ENCODE measurements around the gene MKRN2OS.

Gene MKRN2OS, protein sequence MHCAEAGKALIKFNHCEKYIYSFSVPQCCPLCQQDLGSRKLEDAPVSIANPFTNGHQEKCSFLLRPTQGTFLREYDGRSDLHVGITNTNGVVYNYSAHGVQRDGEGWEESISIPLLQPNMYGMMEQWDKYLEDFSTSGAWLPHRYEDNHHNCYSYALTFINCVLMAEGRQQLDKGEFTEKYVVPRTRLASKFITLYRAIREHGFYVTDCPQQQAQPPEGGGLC

GRCh38 chr3:12545473-12545791, at the start of gene MKRN2OS:
Gene MKRN2OS, minus strand, starts transcription at chr3:12545499. Its CDS starts 35 bp downstream, at chr3:12545464.
- no peak for DNase-seq (ENCODE audit: low read depth in 2 of 2)

GRCh38 chr3:12593473-12593872, 48.2 kb upstream of the MKRN2OS start:
- no peak for DNase-seq (ENCODE audit: low read depth in 2 of 2)

- DNase-seq (ENCODE audit: low read depth in 2 of 2), result no peak
Measured at GRCh38 chr3:12591997-12592715, 46.9 kb upstream of the MKRN2OS start.

GRCh38 chr3:12591456-12591855, 46.2 kb upstream of the MKRN2OS start:
- DNase-seq (ENCODE audit: low read depth in 2 of 2), result no peak

DNA sequence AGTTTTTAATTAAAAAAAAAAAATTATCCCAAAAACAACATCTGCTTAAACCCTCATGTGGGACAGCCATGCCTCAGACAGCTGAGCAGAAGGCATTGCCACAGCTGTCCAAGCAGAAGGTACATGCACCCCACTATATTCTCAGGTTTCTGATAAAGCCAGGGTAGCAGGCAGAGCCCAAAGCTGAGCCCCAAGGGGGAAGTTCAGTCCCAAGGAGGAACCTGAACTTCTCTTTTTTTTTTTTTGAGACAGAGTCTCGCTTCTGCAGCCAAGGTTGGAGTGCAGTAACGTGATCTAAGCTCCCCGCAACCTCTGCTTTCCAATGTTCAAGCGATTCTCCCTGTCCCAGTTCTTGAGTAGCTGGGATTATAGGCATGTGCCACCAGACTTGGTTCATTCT, 44.8 kb upstream of the MKRN2OS start:
- no peak for DNase-seq (ENCODE audit: low read depth in 2 of 2)

DNA sequence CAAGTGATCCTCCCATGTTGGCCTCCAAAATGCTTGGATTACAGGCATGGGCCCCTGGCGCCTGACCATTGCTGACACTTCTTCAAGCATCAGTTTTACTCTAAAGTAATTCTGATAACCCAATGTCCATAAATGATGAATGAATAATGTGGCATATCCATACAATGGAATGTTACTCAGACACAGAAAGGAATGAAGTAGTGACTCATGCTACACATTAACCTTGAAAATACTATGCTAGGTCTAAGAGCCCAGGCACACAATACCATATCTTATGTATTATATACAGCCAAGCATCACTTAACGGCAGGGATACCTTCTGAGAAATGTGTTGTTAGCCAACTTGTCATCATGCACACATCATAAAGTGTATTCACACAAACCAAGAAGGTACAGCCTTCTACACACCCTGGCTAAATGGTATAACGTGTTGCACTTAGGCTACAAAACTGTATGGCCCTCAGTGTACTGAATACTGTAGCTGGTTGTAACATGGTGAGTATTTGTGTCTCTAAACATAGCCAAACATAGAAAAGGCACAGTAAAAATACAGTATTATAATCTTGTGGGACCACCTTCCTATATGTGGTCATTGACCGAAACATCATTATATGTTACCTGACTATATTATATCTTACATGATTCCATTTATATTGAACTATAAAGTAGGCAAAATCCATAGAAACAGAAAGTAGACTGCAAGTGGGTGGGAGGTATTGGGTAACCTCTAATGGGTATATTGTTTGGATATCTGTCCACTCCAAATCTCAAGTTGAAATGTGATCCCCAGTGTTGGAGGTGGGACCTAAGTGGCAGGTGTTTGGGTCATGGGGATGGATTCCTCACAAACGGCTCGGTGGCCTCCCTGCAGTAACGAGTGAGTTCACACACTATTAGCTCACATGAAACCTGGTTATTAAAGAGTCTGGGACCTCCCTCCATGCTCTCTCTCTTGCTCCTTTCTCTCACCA, 43.0 kb upstream of the MKRN2OS start:
- DNase-seq (ENCODE audit: low read depth in 2 of 2), result no peak

DNA sequence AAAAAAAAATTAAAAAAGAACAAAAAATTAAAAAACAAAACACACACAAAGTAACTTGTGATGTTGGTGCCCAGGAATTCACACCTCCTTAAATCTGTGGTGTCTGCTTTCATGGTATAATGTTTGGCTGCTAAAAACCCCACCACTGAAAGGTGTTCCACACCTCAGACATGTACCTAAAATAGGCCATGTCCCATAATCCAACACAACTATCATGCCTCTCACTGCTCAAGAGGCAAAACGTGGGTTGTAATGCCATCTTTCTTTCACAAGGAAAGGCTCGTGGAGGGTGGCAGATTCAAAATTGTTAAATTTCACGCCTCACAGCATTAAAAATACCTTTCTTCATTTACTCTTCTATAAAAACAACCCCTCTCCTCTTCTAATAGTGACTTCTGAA, 41.1 kb upstream of the MKRN2OS start:
- no peak for DNase-seq (ENCODE audit: low read depth in 2 of 2)

GRCh38 chr3:12585970-12586369, 40.7 kb upstream of the MKRN2OS start:
- no peak for DNase-seq (ENCODE audit: low read depth in 2 of 2)

DNA sequence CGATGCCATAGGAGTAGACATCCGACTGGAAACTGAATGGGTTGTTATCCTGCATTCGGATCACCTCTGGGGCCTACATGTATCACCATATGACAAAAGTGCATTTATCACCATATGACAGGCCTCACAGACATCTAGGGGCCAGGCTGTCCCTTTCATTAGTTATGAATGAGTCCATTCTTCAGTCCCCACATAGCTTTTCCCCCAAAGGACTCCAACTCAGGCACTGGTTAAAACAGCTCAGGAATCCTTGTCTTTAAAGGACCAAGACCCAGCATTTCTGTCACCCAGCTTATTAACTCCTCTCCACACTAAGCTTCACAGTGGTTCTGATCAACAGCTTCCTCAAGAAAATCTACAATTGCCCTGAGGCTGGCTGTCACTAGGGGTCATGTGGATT, 39.9 kb upstream of the MKRN2OS start:
- DNase-seq (ENCODE audit: low read depth in 2 of 2), result no peak

DNA sequence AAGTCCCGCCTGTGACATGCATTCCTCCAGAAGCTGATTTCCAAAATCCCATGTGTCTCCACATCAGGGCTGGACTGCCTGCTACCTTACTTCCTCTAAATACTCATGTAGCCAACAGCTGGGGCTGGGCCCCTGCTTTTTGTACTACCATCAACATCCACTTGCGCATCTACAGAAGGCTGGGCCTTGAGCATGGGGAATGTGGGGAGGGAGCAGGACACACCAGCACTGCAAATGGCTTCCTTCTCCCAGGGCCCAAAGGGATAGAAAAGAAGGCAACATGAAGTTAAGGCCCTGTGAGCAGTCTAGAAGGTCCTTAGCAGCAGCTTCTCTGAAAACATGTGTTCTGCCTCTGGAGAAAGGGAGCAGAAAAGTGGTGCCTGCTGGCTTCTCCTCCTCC, 38.8 kb upstream of the MKRN2OS start:
- DNase-seq (ENCODE audit: low read depth in 2 of 2), result no peak

DNA sequence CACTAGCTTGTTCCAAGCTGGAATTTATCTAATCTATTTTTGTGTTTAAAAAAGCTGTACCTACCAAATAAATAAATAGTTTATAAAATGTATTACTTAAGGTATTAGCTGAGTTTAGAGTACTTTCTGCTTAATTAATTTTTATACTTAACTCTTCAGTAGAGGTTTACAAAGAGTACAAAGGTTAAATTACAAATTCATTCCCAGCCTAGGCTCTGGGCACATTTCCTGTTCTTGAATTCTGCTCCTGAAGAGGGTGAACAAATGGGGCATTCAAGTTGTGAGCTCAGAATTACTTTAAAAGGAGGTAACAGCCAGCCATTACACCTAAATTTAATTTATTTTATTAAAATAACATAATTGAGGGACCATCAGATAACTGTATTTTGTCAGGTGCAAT, 38.0 kb upstream of the MKRN2OS start:
- no peak for DNase-seq (ENCODE audit: low read depth in 2 of 2)

DNA sequence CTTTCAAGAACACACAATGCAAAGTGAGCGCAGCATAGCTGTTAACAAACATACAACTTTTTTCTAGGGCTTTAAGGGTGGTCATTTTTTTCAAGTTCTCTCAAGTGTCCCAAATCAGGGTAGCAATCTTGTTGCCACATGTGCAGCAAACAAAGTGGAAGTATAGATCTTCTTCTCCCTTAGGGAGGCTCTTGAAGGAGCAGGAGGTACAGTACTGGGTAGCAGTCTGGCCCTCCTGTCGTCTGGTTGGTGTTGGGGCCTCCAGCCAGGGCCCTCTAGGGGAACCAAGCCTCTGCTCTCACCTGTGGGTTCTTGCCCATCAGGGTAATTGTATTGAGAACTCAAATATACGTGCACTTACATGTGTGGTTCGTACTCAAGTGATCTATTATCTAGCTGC, 37.4 kb upstream of the MKRN2OS start:
- no peak for DNase-seq (ENCODE audit: low read depth in 2 of 2)

DNA sequence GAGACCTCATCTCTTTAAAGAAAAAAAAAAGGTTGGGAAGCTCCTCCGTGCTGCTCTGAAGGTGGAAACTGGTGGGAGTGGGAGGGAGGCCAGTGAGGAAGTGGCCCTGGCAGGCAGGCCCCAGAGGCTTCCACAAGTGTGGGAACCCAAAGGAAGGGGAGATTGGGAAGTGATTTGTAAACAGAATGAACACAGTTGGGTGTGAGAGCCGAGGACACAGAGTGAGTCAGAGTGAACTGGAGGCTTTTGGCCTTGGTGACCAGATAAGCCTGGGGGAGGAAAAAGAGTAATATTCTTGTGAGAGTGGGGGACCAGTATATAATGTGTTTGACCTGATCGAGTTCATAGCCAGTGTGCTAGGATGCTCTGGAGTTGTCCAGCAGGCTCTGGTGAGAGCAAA, 34.6 kb upstream of the MKRN2OS start:
- DNase-seq (ENCODE audit: low read depth in 2 of 2), result no peak

- no peak for DNase-seq (ENCODE audit: low read depth in 2 of 2)
Measured at GRCh38 chr3:12579456-12579855, 34.2 kb upstream of the MKRN2OS start.

DNA sequence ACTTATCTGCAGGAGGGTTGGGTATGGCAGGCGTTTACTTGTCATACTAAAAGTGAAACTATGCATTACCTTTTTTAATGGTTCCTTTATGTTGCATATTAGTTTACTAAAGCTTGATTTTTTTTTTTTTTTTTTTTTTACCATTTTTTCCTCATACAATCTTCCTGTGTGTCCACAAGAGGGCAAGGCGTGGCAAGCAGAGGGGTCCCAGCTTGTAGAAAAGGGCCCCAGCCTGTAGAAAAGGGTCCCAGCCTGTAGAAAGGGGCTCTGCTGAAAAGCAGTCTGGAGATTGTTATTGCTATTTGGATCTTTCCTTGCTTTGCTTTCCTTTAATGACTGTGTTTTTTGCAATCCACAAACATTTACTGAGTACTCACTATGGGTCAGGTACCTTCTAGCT, 33.4 kb upstream of the MKRN2OS start:
- no peak for DNase-seq (ENCODE audit: low read depth in 2 of 2)

GRCh38 chr3:12577379-12577778, 32.1 kb upstream of the MKRN2OS start:
- DNase-seq (ENCODE audit: low read depth in 2 of 2), result no peak

DNA sequence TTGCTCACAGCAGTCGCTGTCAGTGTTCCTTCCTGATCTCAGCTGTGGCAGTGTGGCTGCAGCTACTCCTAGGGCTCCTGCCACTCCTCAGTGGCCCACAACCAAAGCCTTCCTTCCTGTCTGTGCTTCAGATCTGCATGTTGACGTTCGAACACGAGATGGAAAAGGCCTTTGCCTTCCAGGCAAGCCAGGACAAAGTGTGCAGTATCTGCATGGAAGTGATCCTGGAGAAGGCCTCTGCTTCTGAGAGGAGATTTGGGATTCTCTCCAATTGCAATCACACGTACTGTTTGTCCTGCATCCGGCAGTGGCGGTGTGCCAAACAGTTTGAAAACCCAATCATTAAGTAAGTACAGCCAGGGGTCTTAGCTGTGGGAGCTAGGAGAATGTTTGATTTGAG, 29.4 kb upstream of the MKRN2OS start:
- DNase-seq (ENCODE audit: low read depth in 2 of 2), result no peak

GRCh38 chr3:12574131-12574530, 28.8 kb upstream of the MKRN2OS start:
- DNase-seq (ENCODE audit: low read depth in 2 of 2), result no peak

GRCh38 chr3:12571986-12572385, 26.7 kb upstream of the MKRN2OS start:
- no peak for DNase-seq (ENCODE audit: low read depth in 2 of 2)

DNA sequence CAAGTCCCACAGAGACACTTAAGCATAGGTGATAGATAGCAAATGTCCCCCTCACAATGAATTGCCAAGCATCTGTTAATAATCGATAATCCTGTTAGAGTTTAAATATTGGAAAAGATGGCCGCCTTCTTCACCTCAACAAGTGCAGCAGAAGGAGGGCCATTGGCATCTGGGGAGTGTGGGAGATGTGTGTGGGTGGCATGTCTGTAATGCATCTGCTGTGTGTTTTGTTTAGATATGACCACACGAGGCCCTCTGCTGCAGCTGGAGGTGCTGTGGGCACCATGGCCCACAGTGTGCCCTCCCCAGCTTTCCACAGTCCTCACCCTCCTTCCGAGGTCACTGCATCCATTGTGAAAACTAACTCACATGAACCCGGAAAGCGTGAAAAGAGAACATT, 24.5 kb upstream of the MKRN2OS start:
- no peak for DNase-seq (ENCODE audit: low read depth in 2 of 2)

- DNase-seq (ENCODE audit: low read depth in 2 of 2), result no peak
Measured at GRCh38 chr3:12568747-12569146, 23.4 kb upstream of the MKRN2OS start.

DNA sequence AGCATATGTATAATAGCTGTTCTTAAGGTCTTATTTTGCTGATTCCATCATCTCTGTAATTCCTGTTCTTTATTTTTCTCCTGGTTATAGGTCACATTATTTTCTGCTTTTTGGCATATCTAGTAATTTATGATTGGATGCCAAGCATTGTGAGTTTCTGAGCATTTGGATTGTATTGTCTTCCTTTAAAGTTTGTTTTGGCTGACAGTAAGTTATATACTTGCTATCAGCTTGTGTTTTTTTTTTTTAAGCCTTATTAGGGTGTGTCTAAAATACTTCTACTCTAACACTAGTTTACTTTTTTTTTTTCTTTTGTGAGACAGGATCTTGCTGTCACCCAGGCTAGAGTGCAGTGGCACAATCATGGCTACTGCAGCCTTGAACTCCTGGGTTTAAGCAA, 21.7 kb upstream of the MKRN2OS start:
- DNase-seq (ENCODE audit: low read depth in 2 of 2), result no peak

DNA sequence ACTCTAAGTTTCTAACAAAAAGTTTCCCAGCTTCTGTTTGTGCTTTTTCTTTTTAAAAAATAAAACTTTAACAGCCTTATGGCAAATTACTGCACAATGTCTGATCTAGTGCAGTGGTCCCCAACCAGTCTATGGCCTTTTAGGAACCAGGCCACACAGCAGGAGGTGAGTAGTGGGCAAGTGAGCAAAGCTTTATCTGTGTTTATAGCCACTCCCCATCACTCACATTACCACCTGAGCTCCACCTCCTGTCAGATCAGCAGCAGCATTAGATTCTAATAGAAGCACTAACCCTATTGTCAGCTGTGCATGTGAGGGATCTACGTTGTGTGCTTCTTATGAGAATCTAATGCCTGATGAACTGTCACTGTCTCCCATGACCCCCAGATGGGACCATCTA, 17.2 kb upstream of the MKRN2OS start:
- no peak for DNase-seq (ENCODE audit: low read depth in 2 of 2)

Measured in stimulated activated CD4-positive, alpha-beta T cell treated with anti-CD3 and anti-CD28 coated beads, Interleukin-1b, Interleukin-23, amount 100 ng/mL, for 4 hours (primary cell).